ENCODE data around the gene CYTH2.

The CYTH2 gene

DNA sequence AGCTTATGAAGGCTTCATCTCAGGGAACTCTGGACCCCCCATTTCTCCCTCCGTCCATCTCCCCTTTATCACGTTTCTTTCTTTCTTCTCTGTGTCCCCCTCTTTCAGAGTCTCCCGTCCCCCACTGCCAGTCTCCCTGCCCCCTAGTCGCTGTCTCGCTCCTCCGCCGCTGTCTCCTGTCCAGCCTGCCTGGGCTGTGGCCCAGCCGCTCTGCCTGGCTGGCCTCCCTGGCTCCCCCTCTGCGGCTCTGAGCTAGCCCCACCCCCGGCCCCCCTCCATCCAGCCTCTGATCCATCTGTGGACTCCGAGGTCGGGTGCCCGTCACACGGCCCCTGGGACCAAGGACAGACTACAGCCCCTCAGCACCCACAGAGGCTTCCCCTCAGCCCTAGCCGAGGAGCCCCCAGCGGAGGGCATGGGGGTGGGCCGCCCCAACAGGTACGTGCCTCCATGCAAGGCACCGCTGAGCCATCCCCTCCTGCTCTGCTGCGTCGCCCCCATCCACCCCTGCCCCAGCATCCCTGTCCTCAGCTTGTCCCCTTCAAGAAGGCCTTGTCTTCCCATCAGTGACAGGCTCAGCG, 14.9 kb upstream of the CYTH2 start:
- DNase-seq: no peak

DNA sequence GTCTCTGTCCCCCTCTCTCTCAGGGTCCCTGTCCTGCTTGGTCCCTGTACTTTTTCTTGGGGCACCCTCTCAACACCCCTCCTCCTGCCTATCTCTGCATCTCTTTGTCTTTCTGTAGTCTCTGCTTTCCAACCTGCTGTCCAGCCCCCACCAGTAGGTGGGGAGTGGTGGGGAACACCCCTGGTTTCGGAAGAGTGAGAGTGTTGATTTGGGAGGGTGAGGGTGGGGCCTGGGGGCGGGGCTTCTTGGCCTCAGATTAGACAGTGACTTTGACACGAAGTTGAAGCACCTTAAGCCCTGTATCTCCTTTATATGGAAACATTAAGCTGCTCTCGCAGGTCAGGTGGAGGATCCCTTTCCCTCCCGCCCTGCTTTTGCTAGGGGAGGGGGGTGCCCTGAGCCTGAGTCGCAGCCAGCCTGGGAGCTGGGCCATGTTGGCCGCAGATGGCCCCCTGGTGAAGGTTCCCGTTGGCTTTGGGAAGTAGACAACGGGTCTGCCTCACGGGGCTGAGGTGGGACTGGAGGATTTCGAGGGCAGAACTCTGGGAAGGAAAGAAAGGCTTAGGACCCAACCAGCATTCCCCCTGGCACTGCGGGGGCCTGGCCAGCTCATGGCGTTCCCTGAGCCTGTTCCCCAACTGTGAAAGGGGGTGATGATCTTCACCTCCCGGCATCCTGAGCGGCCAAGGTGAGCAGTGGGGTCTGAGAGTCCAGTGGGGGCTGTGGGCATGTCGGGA, 13.8 kb upstream of the CYTH2 start, which contains the start of gene KCNJ14:
KCNJ14 (plus strand) TSS at position 404 of the 737 bp plus-strand sequence. CDS start 6,151 bp downstream, outside the sequence.
- no peak for DNase-seq

DNA sequence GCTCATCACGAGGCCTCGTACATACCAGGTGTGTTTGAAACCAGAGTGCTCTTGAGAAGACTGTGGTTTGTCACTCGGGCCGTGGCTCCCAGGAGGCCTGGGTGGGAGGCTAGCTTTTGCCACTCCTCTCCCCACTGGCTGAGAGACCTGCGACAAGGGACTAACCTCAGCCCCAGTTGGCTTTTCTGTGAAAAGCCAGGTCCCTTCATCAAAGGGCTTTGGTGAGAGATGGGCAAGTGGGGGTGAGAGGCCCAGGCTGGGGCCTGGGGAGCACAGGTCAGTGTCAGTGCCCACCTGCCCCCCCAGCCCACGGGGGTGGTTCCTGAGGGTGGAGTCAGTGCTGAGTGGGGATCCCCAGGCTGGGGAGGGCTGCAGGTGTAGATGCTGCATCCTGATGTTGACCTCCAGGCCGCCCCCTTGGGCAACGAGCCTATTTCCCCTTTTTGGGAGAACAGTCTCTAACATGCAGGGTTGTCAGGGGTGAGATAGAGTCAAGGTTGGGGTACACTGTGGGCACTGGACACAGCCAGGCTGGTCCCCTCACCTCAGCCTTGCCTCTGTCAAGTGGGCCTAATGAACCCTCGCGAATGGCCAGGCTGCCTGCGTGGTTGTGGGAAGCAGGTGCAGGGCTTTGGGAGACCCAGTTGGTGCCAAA, 13.1 kb upstream of the CYTH2 start:
- no peak for DNase-seq

DNA sequence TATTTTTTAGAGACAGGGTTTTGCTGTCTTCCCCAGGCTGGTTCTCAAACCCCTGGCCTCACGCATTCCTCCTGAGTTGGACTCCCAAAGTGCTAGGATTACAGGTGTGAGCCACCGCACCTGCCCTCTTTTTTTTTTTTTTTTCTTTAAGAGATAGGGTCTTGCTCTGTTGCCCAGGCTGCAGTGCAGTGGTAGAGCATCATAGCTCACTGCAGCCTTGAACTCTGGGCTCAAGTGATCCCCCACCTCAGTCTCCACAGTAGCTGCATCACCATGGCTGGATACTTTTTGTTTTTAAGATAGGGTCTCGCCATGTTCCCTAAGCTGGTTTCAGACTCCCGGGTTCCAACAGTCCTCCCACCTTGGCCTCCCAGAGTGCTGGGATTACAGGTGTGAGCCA, 12.3 kb upstream of the CYTH2 start:
- DNase-seq: no peak

DNA sequence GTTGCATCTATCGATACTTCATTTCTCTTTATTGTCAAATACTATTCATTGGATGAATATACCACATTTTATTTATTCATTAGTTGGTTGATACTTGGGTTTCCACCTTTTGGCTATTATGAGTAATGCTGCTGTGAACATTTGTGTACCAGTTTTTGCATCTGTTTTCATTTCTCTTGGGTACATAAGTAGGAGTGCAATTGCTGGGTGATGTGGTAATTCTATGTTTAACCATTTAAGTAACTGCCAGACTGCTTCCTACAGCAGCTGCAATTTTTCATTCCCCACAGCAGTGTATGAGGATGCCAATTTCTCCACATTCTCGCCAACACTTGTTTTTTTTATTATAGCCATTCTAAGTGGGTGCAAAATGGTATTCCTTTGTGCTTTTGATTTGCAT, 11.2 kb upstream of the CYTH2 start:
- DNase-seq: no peak

DNA sequence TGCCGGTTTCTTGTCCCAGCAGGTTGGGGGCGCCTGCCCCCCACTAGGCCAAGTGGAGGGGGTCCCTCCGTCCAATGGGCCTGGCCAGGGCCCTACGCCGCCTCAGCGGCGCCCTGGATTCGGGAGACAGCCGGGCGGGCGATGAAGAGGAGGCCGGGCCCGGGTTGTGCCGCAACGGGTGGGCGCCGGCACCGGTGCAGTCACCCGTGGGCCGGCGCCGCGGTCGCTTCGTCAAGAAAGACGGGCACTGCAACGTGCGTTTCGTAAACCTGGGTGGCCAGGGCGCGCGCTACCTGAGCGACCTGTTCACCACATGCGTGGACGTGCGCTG, 7.6 kb upstream of the CYTH2 start:
- no peak for DNase-seq

DNA sequence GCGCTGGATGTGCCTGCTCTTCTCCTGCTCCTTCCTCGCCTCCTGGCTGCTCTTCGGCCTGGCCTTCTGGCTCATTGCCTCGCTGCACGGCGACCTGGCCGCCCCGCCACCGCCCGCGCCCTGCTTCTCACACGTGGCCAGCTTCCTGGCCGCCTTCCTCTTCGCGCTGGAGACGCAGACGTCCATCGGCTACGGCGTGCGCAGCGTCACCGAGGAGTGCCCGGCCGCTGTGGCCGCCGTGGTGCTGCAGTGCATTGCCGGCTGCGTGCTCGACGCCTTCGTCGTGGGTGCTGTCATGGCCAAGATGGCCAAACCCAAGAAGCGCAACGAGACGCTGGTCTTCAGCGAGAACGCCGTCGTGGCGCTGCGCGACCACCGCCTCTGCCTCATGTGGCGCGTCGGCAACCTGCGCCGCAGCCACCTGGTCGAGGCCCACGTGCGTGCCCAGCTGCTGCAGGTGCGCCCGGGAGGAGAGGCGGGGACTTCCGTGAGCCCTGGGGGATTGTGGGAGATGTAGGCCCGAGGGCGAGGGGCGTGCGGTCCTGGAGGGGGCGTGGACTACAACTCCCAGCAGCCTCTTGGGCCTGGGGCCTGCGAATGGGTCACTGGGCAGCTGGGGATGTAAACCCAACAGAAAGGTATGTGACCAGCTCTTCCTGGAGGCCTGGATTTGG, 7.0 kb upstream of the CYTH2 start:
- no peak for DNase-seq

DNA sequence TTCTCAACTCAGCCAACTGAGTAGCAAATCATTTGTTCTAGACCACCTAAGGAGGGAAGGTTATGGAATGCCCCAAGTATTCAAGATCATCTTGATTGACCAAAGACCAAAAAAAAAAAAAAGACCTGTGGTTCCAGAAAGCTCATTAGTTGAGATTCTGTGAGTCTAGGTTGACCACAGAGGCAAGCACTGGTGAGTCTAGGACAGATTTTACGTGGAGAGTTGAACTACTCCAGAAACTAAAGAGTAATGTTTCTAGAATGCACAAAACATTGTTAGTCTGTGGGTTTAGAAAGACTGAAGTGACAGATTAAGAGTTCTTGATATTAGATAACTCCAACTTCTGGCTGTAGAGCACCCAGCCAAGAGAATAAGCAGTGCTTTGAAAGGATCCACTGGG, 4.0 kb upstream of the CYTH2 start:
- DNase-seq: no peak

DNA sequence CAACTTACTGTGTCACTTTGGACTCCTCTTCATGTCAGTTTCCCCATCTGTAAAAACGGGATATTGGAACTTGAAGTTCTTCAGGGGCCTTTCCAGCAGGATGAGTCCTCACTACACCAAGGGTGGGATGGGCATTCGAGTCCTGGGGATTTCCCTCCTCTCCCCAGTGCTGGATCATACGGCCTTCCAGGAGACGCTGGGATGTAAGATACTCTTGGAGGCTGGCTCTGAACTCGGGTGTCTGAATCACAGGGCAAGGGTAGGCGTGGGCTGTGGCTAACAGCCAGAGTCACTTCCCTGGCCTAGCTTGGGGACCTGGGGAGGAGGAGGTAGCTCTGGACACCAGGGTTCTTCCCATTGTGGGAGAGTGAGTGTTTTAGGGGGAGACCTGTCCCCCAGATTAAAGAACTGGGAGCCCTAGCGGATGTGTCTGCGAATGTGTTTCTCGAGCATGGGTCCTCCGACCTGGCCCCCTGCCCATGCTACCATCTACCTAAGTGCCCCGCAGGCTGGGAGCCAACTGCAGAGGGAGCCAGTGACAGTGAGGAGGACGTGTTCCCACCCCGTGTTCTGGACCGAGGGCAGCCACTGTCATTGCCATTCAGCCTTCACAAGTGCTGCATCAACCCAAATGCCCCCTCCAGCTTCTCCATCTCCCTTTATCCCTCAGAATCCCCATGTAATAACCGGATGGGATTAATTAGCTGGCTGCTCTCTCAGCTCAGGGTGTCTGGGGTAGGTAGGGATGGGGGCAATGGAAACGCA, 2.4 kb upstream of the CYTH2 start:
- DNase-seq: peak; percentile 35

DNA sequence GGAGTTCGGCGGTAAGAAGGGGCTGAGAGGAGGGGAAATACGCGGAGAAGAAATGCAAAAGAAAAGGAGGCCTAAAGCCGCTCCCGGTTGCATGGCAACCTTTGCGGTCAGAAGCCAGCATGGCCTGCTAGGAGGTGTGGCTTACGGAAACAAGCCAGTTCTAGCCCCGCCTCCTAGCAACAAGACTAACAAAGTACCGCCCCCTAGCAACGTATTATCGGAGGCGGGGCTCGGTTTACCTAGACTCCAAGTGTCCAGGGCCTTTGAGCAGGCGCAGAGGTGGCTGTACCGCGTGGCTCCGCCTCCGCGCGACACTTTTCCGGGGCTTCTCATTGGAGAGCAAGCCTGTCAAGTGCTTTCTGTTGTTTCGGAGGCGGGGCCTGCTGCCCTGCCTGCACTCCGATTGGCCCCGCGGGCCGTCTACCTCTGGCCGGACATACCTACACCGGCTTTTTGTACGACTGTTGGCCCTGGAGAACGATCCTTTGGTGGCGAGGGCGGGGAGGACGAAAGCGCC, 339 bp upstream of the CYTH2 start:
- peak; percentile 100 for DNase-seq

DNA sequence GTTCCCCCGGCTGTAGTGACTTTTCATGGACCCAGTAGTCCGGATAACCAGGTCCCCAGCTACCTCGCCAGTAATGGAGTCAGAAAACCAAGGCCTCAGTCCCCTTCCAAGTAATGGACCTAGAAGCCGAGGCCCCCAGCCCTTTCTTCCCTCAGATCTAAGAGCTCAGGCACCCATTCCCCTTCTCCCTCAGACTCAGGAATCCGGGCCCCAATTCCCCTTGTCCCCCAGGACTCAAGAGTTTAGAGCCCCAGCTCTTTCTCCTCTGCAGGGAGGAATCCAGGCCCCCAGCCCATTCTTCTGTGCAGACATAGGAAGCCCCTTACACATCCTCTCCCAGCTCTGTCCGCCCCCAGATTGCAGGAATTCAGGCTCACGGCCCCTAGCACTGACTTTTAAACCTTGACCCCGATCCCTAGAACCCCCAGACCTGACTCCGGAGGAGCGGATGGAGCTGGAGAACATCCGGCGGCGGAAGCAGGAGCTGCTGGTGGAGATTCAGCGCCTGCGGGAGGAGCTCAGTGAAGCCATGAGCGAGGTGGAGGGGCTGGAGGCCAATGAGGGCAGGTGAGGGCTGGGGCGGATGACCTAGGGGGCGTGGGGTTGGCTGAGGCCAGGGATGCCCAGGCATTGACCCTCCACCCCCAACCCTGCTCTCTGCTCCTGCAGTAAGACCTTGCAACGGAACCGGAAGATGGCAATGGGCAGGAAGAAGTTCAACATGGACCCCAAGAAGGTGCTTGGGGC, 938 bp downstream of the CYTH2 start:
- no peak for DNase-seq

DNA sequence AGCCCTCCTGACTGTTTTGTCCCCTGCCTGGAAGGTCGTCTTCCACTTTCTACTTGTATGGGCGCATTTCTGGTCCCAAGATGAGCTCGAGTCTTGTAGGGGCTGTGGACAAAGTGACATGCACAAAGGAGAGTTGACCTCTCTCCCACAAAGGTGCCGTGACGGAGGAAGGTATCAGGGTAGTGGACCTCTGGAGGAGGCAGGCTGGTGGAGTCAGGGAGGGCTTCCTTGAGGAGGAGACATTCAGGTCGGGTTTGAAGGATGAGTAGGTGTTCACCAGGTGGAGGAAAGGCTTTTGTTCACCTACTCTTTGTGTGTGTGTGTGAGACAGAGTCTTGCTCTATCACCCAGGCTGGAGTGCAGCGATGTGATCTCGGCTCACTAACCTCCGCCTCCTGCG, 1.7 kb downstream of the CYTH2 start:
- DNase-seq: no peak

DNA sequence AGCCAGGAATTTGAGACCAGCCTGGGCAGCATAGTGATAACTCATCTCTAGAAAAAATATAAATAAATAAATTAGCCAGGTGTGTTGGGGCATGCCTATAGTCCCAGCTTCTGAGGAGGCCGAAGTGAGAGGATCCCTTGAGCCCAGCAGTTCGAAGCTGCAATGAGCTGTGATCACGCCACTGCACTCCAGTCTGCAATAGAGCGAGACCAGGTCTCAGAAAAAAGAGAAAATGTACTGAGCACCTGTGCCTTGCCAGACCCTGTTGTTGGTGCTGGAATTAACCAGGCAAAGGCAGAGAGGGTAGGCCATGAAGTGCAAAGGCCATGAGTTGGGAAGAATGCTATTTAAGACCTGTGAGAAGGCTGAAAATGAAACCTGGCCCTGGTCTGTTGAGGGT, 2.7 kb downstream of the CYTH2 start:
- DNase-seq: no peak

DNA sequence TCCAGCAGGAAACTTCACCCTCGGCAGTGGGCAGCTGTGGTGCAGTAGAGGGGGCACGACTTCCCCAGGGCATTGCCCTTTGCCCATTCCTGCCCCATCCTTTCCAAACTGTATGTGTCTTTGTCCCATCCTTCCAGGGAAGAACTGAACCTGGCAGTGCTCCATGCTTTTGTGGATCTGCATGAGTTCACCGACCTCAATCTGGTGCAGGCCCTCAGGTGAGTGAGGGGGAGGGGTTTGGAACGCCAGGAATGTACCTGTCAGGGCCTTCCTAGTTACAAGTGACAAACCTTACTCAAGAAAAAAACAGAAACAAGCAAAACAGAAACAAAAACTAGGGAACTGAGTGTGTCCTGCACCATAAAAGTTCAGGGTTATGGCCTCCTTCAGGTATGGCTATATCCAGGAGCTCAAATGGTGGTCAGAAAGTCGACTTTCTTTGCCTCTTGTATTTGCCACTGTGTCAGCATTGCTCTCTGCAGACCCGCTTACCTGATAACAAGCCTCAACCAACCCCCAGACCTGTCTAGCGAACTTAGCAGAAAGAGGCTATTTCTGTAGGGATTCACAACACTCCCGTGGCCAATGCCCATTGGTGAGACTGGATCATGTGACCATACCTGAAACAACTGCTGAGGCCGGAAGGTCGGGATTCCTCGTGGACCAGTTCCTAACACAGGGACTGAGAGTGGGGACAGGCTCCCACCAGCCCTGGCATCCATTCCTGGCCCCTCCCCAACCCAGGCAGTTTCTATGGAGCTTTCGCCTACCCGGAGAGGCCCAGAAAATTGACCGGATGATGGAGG, 4.2 kb downstream of the CYTH2 start:
- DNase-seq: no peak

DNA sequence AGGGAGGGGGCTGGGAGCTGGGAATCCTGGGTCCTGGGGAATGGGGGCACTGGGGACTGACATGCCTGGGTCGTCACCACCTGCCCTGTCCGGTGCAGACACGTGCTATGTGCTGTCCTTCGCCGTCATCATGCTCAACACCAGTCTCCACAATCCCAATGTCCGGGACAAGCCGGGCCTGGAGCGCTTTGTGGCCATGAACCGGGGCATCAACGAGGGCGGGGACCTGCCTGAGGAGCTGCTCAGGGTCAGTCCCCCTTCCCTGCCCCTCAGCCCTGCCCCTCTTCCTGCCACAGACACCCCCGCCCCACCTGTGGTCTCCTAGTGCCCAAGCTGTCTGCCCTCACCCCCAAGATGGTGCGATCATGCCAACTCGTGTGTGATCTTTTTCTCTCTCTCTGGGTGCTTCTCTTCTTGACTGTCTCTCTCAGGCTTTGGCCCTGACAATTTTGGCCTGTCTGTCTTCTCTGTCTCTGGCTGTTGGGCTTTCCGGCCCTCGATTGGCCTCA, 5.0 kb downstream of the CYTH2 start:
- DNase-seq: no peak

DNA sequence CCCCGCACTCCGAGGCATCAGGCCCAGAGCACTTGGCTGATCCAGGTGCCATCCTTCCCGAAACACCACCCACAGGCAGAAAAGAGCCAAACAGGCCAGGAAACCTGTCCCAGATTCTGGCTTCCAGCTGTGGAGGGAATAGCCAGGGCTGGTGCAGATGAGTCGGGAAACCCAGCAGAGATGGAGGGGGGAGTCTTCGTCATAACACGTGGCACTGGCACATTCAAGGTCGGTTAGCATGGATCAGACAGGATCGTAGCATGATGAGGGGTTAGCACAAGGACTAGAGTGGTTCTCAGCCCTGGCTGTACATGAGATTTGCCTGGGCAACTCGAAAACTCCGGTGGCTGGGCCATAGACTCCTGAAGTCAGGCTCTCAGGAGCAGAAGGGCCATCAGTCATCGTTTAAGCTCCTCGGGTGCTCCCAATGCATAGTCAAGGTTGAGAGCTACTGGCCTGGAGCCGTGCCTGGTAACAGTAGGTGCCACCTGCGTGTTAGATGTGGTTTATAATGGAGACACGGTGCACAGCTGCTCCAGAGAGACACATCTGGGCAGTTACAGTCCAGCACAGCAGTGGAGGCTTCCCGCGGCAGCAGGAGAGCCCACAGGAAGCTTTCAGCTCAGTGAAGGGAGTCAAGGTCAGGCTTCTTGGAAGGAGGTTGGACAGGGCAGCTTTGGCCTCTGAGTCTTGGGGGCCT, 6.3 kb downstream of the CYTH2 start:
- DNase-seq: no peak

DNA sequence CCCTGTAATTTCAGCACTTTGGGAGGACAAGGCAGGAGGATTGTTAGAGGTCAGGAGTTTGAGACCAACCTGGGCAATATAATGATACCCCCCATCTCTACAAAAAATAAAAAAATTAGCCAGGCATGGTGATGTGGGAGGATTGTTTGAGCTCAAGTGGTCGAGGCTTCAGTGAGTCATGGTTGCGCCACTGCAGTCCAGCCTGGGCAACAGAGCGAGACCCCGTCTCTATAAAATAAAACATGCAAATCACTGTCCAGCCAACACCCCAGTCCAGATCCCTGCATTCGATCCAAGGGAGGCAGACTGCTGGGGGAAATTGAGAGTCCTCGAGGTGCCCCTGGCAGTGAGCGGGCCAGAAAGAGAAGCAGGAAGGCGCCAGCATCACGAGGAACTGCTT, 7.0 kb downstream of the CYTH2 start:
- DNase-seq: no peak

DNA sequence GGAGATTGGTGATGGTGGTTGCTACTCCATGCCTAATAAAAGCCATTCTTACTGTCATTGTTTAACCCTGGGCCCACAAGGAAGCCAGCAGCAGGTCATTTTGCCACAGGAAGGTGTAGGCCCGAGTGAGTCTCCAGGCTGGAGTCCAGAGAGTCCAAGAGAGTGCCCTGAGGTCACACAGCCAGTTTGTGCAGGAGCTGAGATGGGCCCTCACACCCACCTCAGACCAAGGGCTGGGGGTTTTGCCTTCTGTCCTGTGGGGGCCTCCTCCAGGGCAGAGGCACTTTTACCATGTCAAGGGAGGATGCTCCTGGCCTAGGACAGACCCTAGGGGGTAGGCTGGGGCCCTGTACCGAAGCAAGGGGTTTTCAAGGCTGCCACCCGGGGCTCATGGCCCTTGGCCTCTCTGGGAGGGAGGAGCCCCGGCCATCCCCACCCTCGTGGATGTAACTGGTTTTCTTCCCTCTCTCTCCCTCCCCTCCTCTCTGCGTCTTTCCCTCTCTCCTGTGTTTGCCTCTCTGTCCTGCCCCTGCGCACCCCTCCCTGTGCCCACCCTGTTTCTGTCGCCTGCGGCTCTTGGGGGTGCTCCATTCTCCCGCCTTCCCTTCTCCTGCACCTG, 8.0 kb downstream of the CYTH2 start:
- DNase-seq: no peak

DNA sequence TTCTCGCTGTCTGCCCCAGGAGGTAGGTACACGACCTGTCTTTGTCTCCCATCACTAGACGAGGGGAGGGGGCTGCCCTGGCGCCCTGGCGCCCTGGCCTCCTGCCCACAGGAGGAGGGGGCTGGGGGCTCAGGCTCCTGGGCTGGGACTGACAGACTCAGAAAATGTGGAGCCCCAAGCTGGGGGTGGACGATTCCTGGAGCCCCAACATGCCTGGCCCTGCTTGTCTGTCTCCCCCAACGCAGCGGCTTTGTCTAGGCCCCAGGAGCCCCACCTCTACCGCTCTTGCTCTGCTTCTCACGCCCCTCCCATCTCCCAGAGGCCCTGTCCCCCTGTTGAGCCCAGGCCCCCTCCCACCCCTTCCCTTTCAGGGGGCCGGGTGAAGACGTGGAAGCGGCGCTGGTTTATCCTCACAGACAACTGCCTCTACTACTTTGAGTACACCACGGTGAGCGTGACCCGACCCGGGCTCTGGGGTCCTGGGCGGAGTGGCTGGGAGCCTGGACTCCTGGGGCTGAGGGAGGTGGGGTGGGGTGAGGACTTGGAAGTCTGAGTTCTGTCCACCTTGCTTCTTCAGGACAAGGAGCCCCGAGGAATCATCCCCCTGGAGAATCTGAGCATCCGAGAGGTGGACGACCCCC, 8.6 kb downstream of the CYTH2 start:
- DNase-seq: no peak
